Thoracic aorta (tissue), 2 donors: ENCODE data around the gene MYH16. TPM values are rescaled to one million over a fixed set of nuclear protein-coding genes. Genes with fewer than 3 reads are reported as not detected.

Experiments
- ATAC-seq: fragments of 150-250 bp; one replicate; pipeline ENCODE4 v1.8.0; 2017; ENCODE audit warnings: low read depth; ENCODE audit not compliant: insufficient number of reproducible peaks, low FRiP score
- DNase-seq: peaks from one replicate; pipeline ENCODE4 v3.0.0-alpha.2; 2020; ENCODE audit warnings: low spot score
- H3K27ac ChIP-seq, 2 donors: fragments of 200-600 bp; sonication (generic); 1 replicate in 1 of 2; 2 replicates in 1 of 2; pipeline ENCODE4 v1.5.1; 2016; ENCODE audit warnings: mild to moderate bottlenecking in 2 of 2, moderate library complexity in 2 of 2
- H3K27me3 ChIP-seq: fragments of 200-600 bp; sonication (generic); replicated peaks from 2 replicates; pipeline ENCODE4 v1.6.0; 2016; ENCODE audit warnings: mild to moderate bottlenecking; ENCODE audit not compliant: insufficient read depth
- H3K36me3 ChIP-seq: fragments of 200-600 bp; sonication (generic); one replicate; pipeline ENCODE4 v1.5.1; 2016
- H3K4me1 ChIP-seq, 2 donors: fragments of 200-600 bp; sonication (generic); 1 replicate in 1 of 2; 2 replicates in 1 of 2; pipeline versions ENCODE4 v1.5.1 to v1.6.0; 2016; ENCODE audit warnings: low read depth in 2 of 2, mild to moderate bottlenecking in 1 of 2; ENCODE audit not compliant: control insufficient read depth in 1 of 2
- H3K4me3 ChIP-seq: fragments of 200-600 bp; sonication (generic); 2 replicates; pipeline ENCODE4 v1.5.1; 2016; ENCODE audit warnings: mild to moderate bottlenecking
- H3K9me3 ChIP-seq: fragments of 200-600 bp; sonication (generic); 2 replicates; pipeline ENCODE4 v1.5.1; 2016
- CTCF ChIP-seq: fragments of 200-600 bp; sonication (generic); IDR thresholded peaks from one replicate; pipeline ENCODE4 v1.5.1; 2019; ENCODE audit warnings: antibody characterized with exemption
- total RNA-seq, 2 donors: library from RNA; depleted of rRNA; stranded (reverse); fragments of >200 nt; gene quantifications; one replicate each; pipeline versions ENCODE4 v1.1.0 to v1.2.3, GENCODE V29; 2016

MYH16 gene
- total RNA-seq, 2 donors from 2014 or later = not detected

- Histone ChIP-seq H3K9me3 (no peaks in the 10 kb centered on the region), H3K4me3 (no peak overlapping the region), H3K36me3 (no peaks in the 10 kb centered on the region), H3K27ac (no peak overlapping the region), H3K27me3 (no peaks in the 10 kb centered on the region), H3K4me1 (peaks cover 0 to 8% of the 10 kb centered on the region in 2 donors)
- ATAC-seq = no peak
- no peak for TF ChIP-seq CTCF
- DNase-seq = no peak
These were observed 19.3 kb upstream of the MYH16 start for GRCh38 chr7:99253369-99253768.

GRCh38 chr7:99254390-99254789 lies 18.2 kb upstream of the MYH16 start:
- Histone ChIP-seq H3K4me1 (peaks cover 0 to 8% of the 10 kb centered on the region in 2 donors), H3K27ac (no peak overlapping the region), H3K4me3 (no peak overlapping the region), H3K27me3 (no peaks in the 10 kb centered on the region), H3K9me3 (no peaks in the 10 kb centered on the region), H3K36me3 (no peaks in the 10 kb centered on the region)
- DNase-seq = no peak
- no peak for TF ChIP-seq CTCF
- ATAC-seq = no peak

GRCh38 chr7:99255463-99255862 lies 17.2 kb upstream of the MYH16 start:
- no peak for DNase-seq
- no peak overlapping the region for H3K4me3 ChIP-seq
- no peaks in the 10 kb centered on the region for H3K27me3 ChIP-seq
- H3K27ac ChIP-seq = no peak overlapping the region
- TF ChIP-seq CTCF = no peak
- H3K9me3 ChIP-seq = no peaks in the 10 kb centered on the region
- no peak for ATAC-seq
- peaks cover 0 to 8% of the 10 kb centered on the region in 2 donors for H3K4me1 ChIP-seq
- no peaks in the 10 kb centered on the region for H3K36me3 ChIP-seq

- no peak for TF ChIP-seq CTCF
- DNase-seq (no peak), ATAC-seq (no peak)
- Histone ChIP-seq H3K4me1 (peaks cover 0 to 8% of the 10 kb centered on the region in 2 donors), H3K27ac (no peak overlapping the region), H3K4me3 (no peak overlapping the region), H3K36me3 (no peaks in the 10 kb centered on the region), H3K27me3 (no peaks in the 10 kb centered on the region), H3K9me3 (no peaks in the 10 kb centered on the region)
These were observed 15.6 kb upstream of the MYH16 start for GRCh38 chr7:99257065-99257464.

GRCh38 chr7:99257675-99258074 lies 15.0 kb upstream of the MYH16 start:
- H3K4me1 ChIP-seq = peaks cover 0 to 8% of the 10 kb centered on the region in 2 donors
- H3K27ac ChIP-seq = no peak overlapping the region
- DNase-seq = no peak
- no peak overlapping the region for H3K4me3 ChIP-seq
- no peaks in the 10 kb centered on the region for H3K27me3 ChIP-seq
- no peak for TF ChIP-seq CTCF
- H3K36me3 ChIP-seq = no peaks in the 10 kb centered on the region
- no peaks in the 10 kb centered on the region for H3K9me3 ChIP-seq
- ATAC-seq = no peak
